HEK293T (cell line): Measurements from ENCODE around the gene SEZ6.

ENCODE experiments used
- ELF4 ChIP-seq: fragments of 450-650 bp; IDR thresholded peaks from 2 replicates; pipeline ENCODE4 v1.6.1; 2017; ENCODE audit warnings: antibody characterized with exemption
- FOXK2 ChIP-seq: fragments of 450-650 bp; IDR thresholded peaks from 2 replicates; pipeline ENCODE4 v1.6.1; 2016; ENCODE audit warnings: mild to moderate bottlenecking
- FOXM1 ChIP-seq: fragments of 450-650 bp; IDR thresholded peaks from 2 replicates; pipeline ENCODE4 v1.6.1; 2017; ENCODE audit warnings: mild to moderate bottlenecking, borderline replicate concordance
- L3MBTL2 ChIP-seq: fragments of 450-650 bp; conservative IDR thresholded peaks from 2 replicates; pipeline ENCODE4 v1.6.1; 2016; ENCODE audit warnings: mild to moderate bottlenecking
- NFRKB ChIP-seq: fragments of 450-650 bp; IDR thresholded peaks from 2 replicates; pipeline ENCODE4 v1.6.1; 2016; ENCODE audit warnings: mild to moderate bottlenecking, moderate library complexity
- SP1 ChIP-seq: fragments of 450-650 bp; IDR thresholded peaks from 2 replicates; pipeline ENCODE4 v1.6.1; 2017
- ZNF384 ChIP-seq: fragments of 450-650 bp; IDR thresholded peaks from 2 replicates; pipeline ENCODE4 v1.6.1; 2016

DNA sequence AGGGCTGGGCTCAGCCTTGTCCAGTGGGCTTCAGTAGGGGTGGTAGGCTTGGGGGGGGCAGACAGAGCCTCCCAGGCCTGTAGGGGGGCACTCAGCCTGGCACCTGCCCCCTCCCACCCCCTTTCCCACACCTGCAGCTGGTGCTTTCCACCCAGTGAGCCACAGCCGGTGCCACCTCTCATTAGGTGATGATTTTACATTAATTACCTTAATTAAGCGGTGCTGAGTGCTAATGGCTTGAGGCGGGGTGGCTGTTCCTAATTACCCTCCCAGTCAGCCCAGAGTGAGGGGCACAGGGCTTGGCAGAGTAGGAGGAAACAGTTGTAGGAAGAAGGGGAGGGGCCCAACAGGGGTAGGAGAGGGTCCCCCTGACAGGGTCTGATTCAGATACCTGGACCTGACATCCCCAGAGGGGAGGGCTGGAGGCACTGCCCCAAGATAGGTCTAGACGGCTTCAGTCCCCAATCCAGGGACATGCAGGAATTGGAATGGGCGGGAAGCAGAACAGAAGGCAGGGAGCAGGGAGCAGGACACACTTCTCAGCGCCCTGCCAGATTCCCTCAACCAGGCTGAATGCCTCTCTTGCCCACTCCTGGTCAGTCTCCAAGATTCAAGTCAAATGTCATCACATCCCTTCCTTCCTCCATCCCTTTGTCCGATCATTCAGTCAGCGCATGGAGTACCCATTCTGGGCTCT, 28.0 kb downstream of the SEZ6 start:
- TF ChIP-seq ZNF384, result no peak
- TF ChIP-seq FOXK2, result no peak
- TF ChIP-seq FOXM1, result no peak
- TF ChIP-seq NFRKB, result no peak
- TF ChIP-seq L3MBTL2, result no peak
- TF ChIP-seq SP1, result no peak
- TF ChIP-seq ELF4, result no peak
